IMR-90 (cell line): ENCODE results near the gene SYTL1. TPM values are rescaled to one million over a fixed set of nuclear protein-coding genes. Genes with fewer than 3 reads are reported as not detected.

ENCODE experiments used
- ATAC-seq: fragments of 200-7000 bp; cut with Tn5 transposase; 2 replicates; pipeline ENCODE4 v1.9.1; 2020; ENCODE audit warnings: low read depth, mild to moderate bottlenecking, moderate library complexity
- BruUV-seq: library from RNA; stranded (reverse); fragments of 400-500 nt; replicated peaks from 2 replicates; lab custom pipeline; 2021; lab: Mats Ljungman, UMichigan
- CTCF ChIA-PET: fragments of 300-600 bp; formaldehyde crosslinking; extraction: SDS; loops from one replicate; lab custom pipeline; 2021; ENCODE audit warnings: antibody characterized with exemption; lab: Yijun Ruan, JAX
- POLR2A ChIA-PET: fragments of 300-600 bp; sonication (Branson Sonifier 250); formaldehyde crosslinking; loops from one replicate; lab custom pipeline; 2022; ENCODE audit warnings: antibody characterized with exemption; ENCODE audit not compliant: unreplicated experiment; lab: Charles Lee
- DNase-seq: peaks from one replicate; pipeline ENCODE4 v3.0.0; 2013
- H2AFZ ChIP-seq: replicated peaks from 2 replicates; pipeline ENCODE3; 2013; ENCODE audit warnings: low read length, mild to moderate bottlenecking; ENCODE audit not compliant: poor library complexity
- H2AK5ac ChIP-seq: 2 replicates; pipeline ENCODE4 v1.6.1; 2013; ENCODE audit warnings: low read depth, low read length, inconsistent platforms
- H2AK9ac ChIP-seq: replicated peaks from 2 replicates; pipeline ENCODE3; 2013; ENCODE audit warnings: mild to moderate bottlenecking, low read depth, low read length, moderate library complexity; ENCODE audit not compliant: poor library complexity
- H2BK120ac ChIP-seq: 2 replicates; pipeline ENCODE4 v1.6.1; 2013; ENCODE audit warnings: low read depth, low read length, inconsistent platforms
- H2BK15ac ChIP-seq: 3 replicates; pipeline ENCODE4 v1.6.1; 2013; ENCODE audit warnings: low read depth, low read length, inconsistent platforms
- H2BK20ac ChIP-seq: 2 replicates; pipeline ENCODE4 v1.6.1; 2013; ENCODE audit warnings: low read depth, mild to moderate bottlenecking, inconsistent platforms, low read length, moderate library complexity
- H2BK5ac ChIP-seq: 2 replicates; pipeline ENCODE4 v1.6.1; 2013; ENCODE audit warnings: mild to moderate bottlenecking, low read depth, low read length, inconsistent platforms; ENCODE audit not compliant: poor library complexity, severe bottlenecking
- H3K14ac ChIP-seq: replicated peaks from 2 replicates; pipeline ENCODE4 v1.6.1; 2013; ENCODE audit warnings: low read depth, low read length, inconsistent platforms
- H3K18ac ChIP-seq: 2 replicates; pipeline ENCODE4 v1.6.1; 2013; ENCODE audit warnings: low read depth, low read length, control low read depth
- H3K23ac ChIP-seq: 2 replicates; pipeline ENCODE4 v1.6.1; 2013; ENCODE audit warnings: low read depth, low read length, inconsistent platforms
- H3K27ac ChIP-seq: 2 replicates; pipeline ENCODE4 v1.5.1; 2013; ENCODE audit warnings: mild to moderate bottlenecking, control low read depth, low read length; ENCODE audit not compliant: insufficient read depth
- H3K27me3 ChIP-seq: 2 replicates; pipeline ENCODE4 v1.6.1; 2013; ENCODE audit warnings: low read length; ENCODE audit not compliant: control insufficient read depth, insufficient read depth
- H3K36me3 ChIP-seq: 2 replicates; pipeline ENCODE4 v1.6.1; 2013; ENCODE audit warnings: low read length, mixed read lengths; ENCODE audit not compliant: control insufficient read depth, insufficient read depth
- H3K4ac ChIP-seq: 2 replicates; pipeline ENCODE4 v1.6.1; 2013; ENCODE audit warnings: low read depth, low read length, inconsistent platforms
- H3K4me1 ChIP-seq: 2 replicates; pipeline ENCODE4 v1.6.1; 2013; ENCODE audit warnings: low read length, mixed read lengths; ENCODE audit not compliant: control insufficient read depth, insufficient read depth
- H3K4me2 ChIP-seq: 2 replicates; pipeline ENCODE4 v1.6.1; 2013; ENCODE audit warnings: low read depth, mild to moderate bottlenecking, control low read depth, low read length, moderate library complexity
- H3K4me3 ChIP-seq: 2 replicates; pipeline ENCODE4 v1.5.1; 2013; ENCODE audit warnings: low read depth, mild to moderate bottlenecking, control low read depth, low read length, moderate library complexity; ENCODE audit not compliant: insufficient read depth
- H3K56ac ChIP-seq: 2 replicates; pipeline ENCODE4 v1.6.1; 2013; ENCODE audit warnings: low read length, inconsistent platforms; ENCODE audit not compliant: insufficient read depth; ENCODE audit errors: extremely low read depth
- H3K79me1 ChIP-seq, 2 experiments: 2 replicates each; pipeline ENCODE4 v1.6.1; 2013; ENCODE audit warnings: low read length in 2 of 2, inconsistent platforms in 1 of 2, low read depth in 1 of 2
- H3K9ac ChIP-seq: 2 replicates; pipeline ENCODE4 v1.6.1; 2013; ENCODE audit warnings: low read depth, low read length, control low read depth
- H3K9me1 ChIP-seq: 2 replicates; pipeline ENCODE4 v1.6.1; 2013; ENCODE audit warnings: low read length, inconsistent platforms; ENCODE audit not compliant: insufficient read depth
- H3K9me3 ChIP-seq: 2 replicates; pipeline ENCODE4 v1.6.1; 2013; ENCODE audit warnings: low read length; ENCODE audit not compliant: control insufficient read depth, insufficient read depth
- H4K20me1 ChIP-seq: 2 replicates; pipeline ENCODE4 v1.6.1; 2013; ENCODE audit warnings: low read length, inconsistent platforms; ENCODE audit not compliant: insufficient read depth
- H4K5ac ChIP-seq: 2 replicates; pipeline ENCODE4 v1.6.1; 2013; ENCODE audit warnings: mild to moderate bottlenecking, low read depth, low read length, control low read depth
- H4K8ac ChIP-seq, 2 experiments: 2 replicates each; pipeline ENCODE4 v1.6.1; 2013; ENCODE audit warnings: low read depth in 2 of 2, low read length in 2 of 2, control low read depth in 1 of 2, inconsistent platforms in 1 of 2
- H4K91ac ChIP-seq: 2 replicates; pipeline ENCODE4 v1.6.1; 2013; ENCODE audit warnings: low read depth, low read length, inconsistent platforms; ENCODE audit not compliant: insufficient read depth
- ELK1 ChIP-seq: fragments of 150-350 bp; IDR thresholded peaks from 2 replicates; pipeline ENCODE4 v1.6.1; 2016; ENCODE audit warnings: low read depth, mild to moderate bottlenecking, low read length, moderate library complexity, borderline replicate concordance
- FOS ChIP-seq: fragments of 150-350 bp; IDR thresholded peaks from 2 replicates; pipeline ENCODE4 v1.6.1; 2016; ENCODE audit warnings: low read depth, low read length
- MAFK ChIP-seq: IDR thresholded peaks from 2 replicates; pipeline ENCODE4 v1.6.1; 2012; ENCODE audit warnings: low read depth, low read length, improper control_type of control experiment
- MAZ ChIP-seq: IDR thresholded peaks from 2 replicates; pipeline ENCODE4 v1.6.1; 2012; ENCODE audit warnings: low read depth, mild to moderate bottlenecking, low read length, improper control_type of control experiment, moderate library complexity, borderline replicate concordance
- NFE2L2 ChIP-seq: fragments of 150-350 bp; IDR thresholded peaks from 2 replicates; pipeline ENCODE4 v1.6.1; 2016; ENCODE audit warnings: low read depth, mild to moderate bottlenecking, low read length
- RAD21 ChIP-seq: IDR thresholded peaks from 2 replicates; pipeline ENCODE4 v1.6.1; 2012; ENCODE audit warnings: low read length, improper control_type of control experiment
- RCOR1 ChIP-seq: IDR thresholded peaks from 2 replicates; pipeline ENCODE4 v1.6.1; 2012; ENCODE audit warnings: mild to moderate bottlenecking, low read length, improper control_type of control experiment; ENCODE audit not compliant: insufficient replicate concordance
- WGBS, 2 experiments: methylation state at CpG; one replicate each; pipeline versions ENCODE4 v1.1.5 to v1.1.7; 2013; ENCODE audit warnings: missing lambda C conversion rate in 2 of 2; ENCODE audit not compliant: insufficient read length in 1 of 2; ENCODE audit errors: extremely low coverage in 2 of 2; 5-methylcytosine and 5-hydroxymethylcytosine counted together
- dilution Hi-C: fragments of 300-500 bp; cut with HindIII; formaldehyde crosslinking; loops from one replicate; pipeline ENCODE4 v1.14.3; 2018; ENCODE audit warnings: low sequenced_read_pairs; ENCODE audit not compliant: unreplicated experiment
- in situ Hi-C: fragments of 300-500 bp; cut with MboI; formaldehyde crosslinking; loops from 3 replicates; pipeline ENCODE4 v1.14.3; 2019; ENCODE audit warnings: low sequenced_read_pairs, inconsistent platforms, mixed read lengths
- intact Hi-C: fragments of 100-400 bp; cut with micrococcal nuclease; formaldehyde crosslinking; loops from 2 replicates; pipeline ENCODE4 v1.10.0; 2022
- polyA plus RNA-seq, 3 experiments: library from polyadenylated mRNA; depleted of rRNA; stranded (reverse); fragments of >200 nt; gene quantifications; 2 replicates each; pipeline ENCODE4 v1.2.3, GENCODE V29; 2012; ENCODE audit warnings: low replicate concordance in 1 of 3
- total RNA-seq: library from RNA; depleted of rRNA; stranded (reverse); fragments of >200 nt; gene quantifications from 2 replicates; pipeline ENCODE4 v1.2.3, GENCODE V29; 2012

Gene SYTL1
- total and polyA plus RNA-seq, 2 of the 4 experiments (the other 2 are of a cell fraction) = 0.18 to 1.0 TPM

GRCh38 chr1:27361044-27361402, 19.2 kb downstream of the SYTL1 start:
- no peak overlapping the region for H2BK20ac ChIP-seq
- no peak overlapping the region for H3K9ac ChIP-seq
- no peak overlapping the region for H4K8ac ChIP-seq
- no peak overlapping the region for H2BK120ac ChIP-seq
- 81% methylated on average over 10 of the region's 21 CpGs; no CpG with 5 or more reads in 1 of the 2 experiments for WGBS, 2 experiments
- H3K4me3 ChIP-seq = no peak overlapping the region
- no peak overlapping the region for H3K4me2 ChIP-seq
- H3K4ac ChIP-seq = no peak overlapping the region
- no peak for ATAC-seq
- H3K56ac ChIP-seq = no peak overlapping the region
- peaks cover 47% of the 10 kb centered on the region for H3K36me3 ChIP-seq
- H4K91ac ChIP-seq = no peak overlapping the region
- H3K9me3 ChIP-seq = no peaks in the 10 kb centered on the region
- ChIA-PET POLR2A (no interaction called here), CTCF (no interaction called here)
- no peak overlapping the region for H2AK5ac ChIP-seq
- H2BK15ac ChIP-seq = no peak overlapping the region
- dilution Hi-C loops (no loop called here), intact Hi-C loops (no loop called here), in situ Hi-C loops (no loop called here)
- H2AFZ ChIP-seq = no peak overlapping the region
- H3K9me1 ChIP-seq = peaks cover 12% of the 10 kb centered on the region
- H3K18ac ChIP-seq = no peak overlapping the region
- no peak for TF ChIP-seq RAD21
- no peak for TF ChIP-seq FOS
- no peak for TF ChIP-seq MAZ
- TF ChIP-seq MAFK = no peak
- no peak for TF ChIP-seq ELK1
- TF ChIP-seq NFE2L2 = no peak
- TF ChIP-seq RCOR1 = no peak
- H3K79me1 ChIP-seq = peaks cover 6 to 13% of the 10 kb centered on the region in 2 experiments; a peak in 3 of 4 replicates
- peaks cover 2% of the 10 kb centered on the region; the same call in 1 of the 2 replicates for H4K20me1 ChIP-seq
- H3K14ac ChIP-seq = no peak overlapping the region
- no TSS peak for BruUV-seq
- DNase-seq = no peak
- no peak overlapping the region for H4K5ac ChIP-seq
- no peak overlapping the region for H3K23ac ChIP-seq
- peaks cover 7% of the 10 kb centered on the region; the same call in 1 of the 2 replicates for H3K4me1 ChIP-seq
- H3K27ac ChIP-seq = no peak overlapping the region
- H2BK5ac ChIP-seq = no peak overlapping the region
- H2AK9ac ChIP-seq = peak overlapping the region; percentile 42
- H3K27me3 ChIP-seq = no peaks in the 10 kb centered on the region
